HG02798 (cell line): ENCODE data around the gene ZNF777.
"Not testable (repeated sequence)": the region's sequence is repeated elsewhere in the genome, so short reads cannot be mapped to it uniquely, and the experiment has no call there.

Source experiments
- ATAC-seq: cut with Tn5 transposase; IDR thresholded peaks from one replicate; pipeline ENCODE4 v1.9.1; 2021; ENCODE audit warnings: mild to moderate bottlenecking; ENCODE audit not compliant: unreplicated experiment, poor library complexity

ZNF777 gene

GRCh38 chr7:149455175-149455950 is 5.5 kb downstream of the ZNF777 start:
- no peak for ATAC-seq

GRCh38 chr7:149454750-149455149 is 6.1 kb downstream of the ZNF777 start:
- ATAC-seq = no peak

- no peak for ATAC-seq
Observed at GRCh38 chr7:149454006-149454405, 6.9 kb downstream of the ZNF777 start.

- ATAC-seq = no peak
Observed at GRCh38 chr7:149450821-149451220, 10.0 kb downstream of the ZNF777 start.

GRCh38 chr7:149449897-149450296 is 11.0 kb downstream of the ZNF777 start:
- no peak for ATAC-seq

- no peak for ATAC-seq
Observed at GRCh38 chr7:149448961-149449360, 11.9 kb downstream of the ZNF777 start.

- ATAC-seq = not testable (repeated sequence)
Observed at GRCh38 chr7:149446026-149446425, 14.8 kb downstream of the ZNF777 start.

GRCh38 chr7:149444287-149444686 is 16.6 kb downstream of the ZNF777 start:
- no peak for ATAC-seq

GRCh38 chr7:149443523-149443922 is 17.3 kb downstream of the ZNF777 start:
- no peak for ATAC-seq

GRCh38 chr7:149442924-149443323 is 17.9 kb downstream of the ZNF777 start:
- no peak for ATAC-seq

GRCh38 chr7:149440222-149440621 is 20.6 kb downstream of the ZNF777 start:
- no peak for ATAC-seq

- ATAC-seq = no peak
Observed at GRCh38 chr7:149436358-149436757, 24.5 kb downstream of the ZNF777 start.

- no peak for ATAC-seq
Observed at GRCh38 chr7:149433124-149433523, 27.7 kb downstream of the ZNF777 start.

GRCh38 chr7:149432121-149432691 is 28.7 kb downstream of the ZNF777 start:
- no peak for ATAC-seq

GRCh38 chr7:149431486-149432120 is 29.3 kb downstream of the ZNF777 start:
- no peak for ATAC-seq

GRCh38 chr7:149430192-149430591 is 30.7 kb downstream of the ZNF777 start:
- ATAC-seq = no peak

GRCh38 chr7:149427893-149428292 is 33.0 kb downstream of the ZNF777 start:
- no peak for ATAC-seq

GRCh38 chr7:149427096-149427680 is 33.7 kb downstream of the ZNF777 start:
- ATAC-seq = no peak

- ATAC-seq = no peak
Observed at GRCh38 chr7:149423449-149424110, 37.3 kb downstream of the ZNF777 start.

GRCh38 chr7:149422914-149423301 is 38.0 kb downstream of the ZNF777 start:
- ATAC-seq = no peak
